NB4 (cell line): ENCODE data around the gene CSRNP3.

Experiments
- MYC ChIP-seq: IDR thresholded peaks from 2 replicates; pipeline ENCODE4 v1.6.1; 2011; ENCODE audit warnings: low read depth, low read length
- POLR2A ChIP-seq: IDR thresholded peaks from 2 replicates; pipeline ENCODE4 v1.6.1; 2011; ENCODE audit warnings: mild to moderate bottlenecking; ENCODE audit not compliant: insufficient read length; ENCODE audit errors: extremely low read depth
- TF ChIP-seq, protein P1 (sequence below): IDR thresholded peaks from one replicate; pipeline ENCODE4 v1.5.1; 2012; ENCODE audit warnings: low read depth, low read length
- TF ChIP-seq, protein P2 (sequence below): IDR thresholded peaks from 2 replicates; pipeline ENCODE4 v1.6.1; 2011; ENCODE audit warnings: low read depth, low read length

DNA sequence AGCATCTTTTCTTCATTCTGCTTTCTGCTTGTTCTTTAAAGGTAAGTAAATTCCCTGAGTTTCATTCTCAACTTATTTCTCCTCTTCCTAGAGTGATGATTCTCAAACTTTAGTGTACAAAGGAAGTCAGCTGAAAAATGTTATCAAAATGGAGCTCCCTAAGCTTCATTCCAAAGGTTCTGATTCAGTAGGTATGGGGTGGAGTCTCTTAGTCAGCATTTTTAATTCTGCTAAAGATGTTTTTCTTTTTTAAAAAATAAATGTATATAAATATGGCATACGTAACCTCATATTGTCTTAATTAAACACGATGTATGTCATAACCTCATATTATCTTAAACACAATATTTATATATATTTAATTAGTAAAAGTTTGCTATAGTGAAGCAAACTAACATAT is 3.1 kb upstream of the CSRNP3 start:
- TF ChIP-seq POLR2A (no peak), MYC (no peak)
- TF ChIP-seq, protein P1, sequence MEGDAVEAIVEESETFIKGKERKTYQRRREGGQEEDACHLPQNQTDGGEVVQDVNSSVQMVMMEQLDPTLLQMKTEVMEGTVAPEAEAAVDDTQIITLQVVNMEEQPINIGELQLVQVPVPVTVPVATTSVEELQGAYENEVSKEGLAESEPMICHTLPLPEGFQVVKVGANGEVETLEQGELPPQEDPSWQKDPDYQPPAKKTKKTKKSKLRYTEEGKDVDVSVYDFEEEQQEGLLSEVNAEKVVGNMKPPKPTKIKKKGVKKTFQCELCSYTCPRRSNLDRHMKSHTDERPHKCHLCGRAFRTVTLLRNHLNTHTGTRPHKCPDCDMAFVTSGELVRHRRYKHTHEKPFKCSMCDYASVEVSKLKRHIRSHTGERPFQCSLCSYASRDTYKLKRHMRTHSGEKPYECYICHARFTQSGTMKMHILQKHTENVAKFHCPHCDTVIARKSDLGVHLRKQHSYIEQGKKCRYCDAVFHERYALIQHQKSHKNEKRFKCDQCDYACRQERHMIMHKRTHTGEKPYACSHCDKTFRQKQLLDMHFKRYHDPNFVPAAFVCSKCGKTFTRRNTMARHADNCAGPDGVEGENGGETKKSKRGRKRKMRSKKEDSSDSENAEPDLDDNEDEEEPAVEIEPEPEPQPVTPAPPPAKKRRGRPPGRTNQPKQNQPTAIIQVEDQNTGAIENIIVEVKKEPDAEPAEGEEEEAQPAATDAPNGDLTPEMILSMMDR, result no peak
- TF ChIP-seq, protein P2, sequence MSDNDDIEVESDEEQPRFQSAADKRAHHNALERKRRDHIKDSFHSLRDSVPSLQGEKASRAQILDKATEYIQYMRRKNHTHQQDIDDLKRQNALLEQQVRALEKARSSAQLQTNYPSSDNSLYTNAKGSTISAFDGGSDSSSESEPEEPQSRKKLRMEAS, result no peak
